GM12878 (cell line): ENCODE results near the gene TRAF3IP3. TPM values are rescaled to one million over a fixed set of nuclear protein-coding genes. Genes with fewer than 3 reads are reported as not detected.
A peak's percentile ranks its signal among the peaks of the same experiment; 100 is the strongest.

ENCODE experiments used
- ATAC-seq: fragments of 200-7000 bp; cut with Tn5 transposase; 3 replicates; pipeline ENCODE4 v1.9.1; 2020; ENCODE audit warnings: mild to moderate bottlenecking, moderate library complexity
- BruUV-seq: library from RNA; stranded (reverse); fragments of 400-500 nt; replicated peaks from 2 replicates; lab custom pipeline; 2021; lab: Mats Ljungman, UMichigan
- CTCF ChIA-PET: fragments of 300-600 bp; sonication (Branson Sonifier 250); formaldehyde crosslinking; extraction: SDS; loops from one replicate; lab custom pipeline; 2021; ENCODE audit warnings: inconsistent platforms; lab: Yijun Ruan, JAX
- POLR2A ChIA-PET: fragments of 350-600 bp; formaldehyde crosslinking; extraction: SDS; loops from one replicate; lab custom pipeline; 2021; ENCODE audit warnings: inconsistent platforms; lab: Charles Lee
- RAD21 ChIA-PET: fragments of 300-600 bp; sonication (Branson Sonifier 250); formaldehyde crosslinking; loops from one replicate; lab custom pipeline; 2023; ENCODE audit warnings: antibody characterized with exemption; ENCODE audit not compliant: unreplicated experiment; lab: Charles Lee
- SMC1A ChIA-PET: fragments of 300-600 bp; sonication (Branson Sonifier 250); formaldehyde crosslinking; loops from one replicate; lab custom pipeline; 2023; ENCODE audit not compliant: unreplicated experiment, uncharacterized antibody; lab: Charles Lee
- DNase-seq: peaks from one replicate; pipeline ENCODE4 v3.0.0-alpha.2; 2011; ENCODE audit warnings: low read depth, low spot score
- FAIRE-seq: peaks from 3 replicates; lab custom pipeline; 2011; peaks lifted over from hg19 to GRCh38; lab: Jason Lieb, UNC
- H2AFZ ChIP-seq: 2 replicates; pipeline ENCODE4 v1.6.0; 2011; ENCODE audit warnings: low read depth, low read length, control low read depth; ENCODE audit not compliant: control insufficient read depth
- H3K27ac ChIP-seq: 2 replicates; pipeline ENCODE4 v1.5.1; 2011; ENCODE audit warnings: control low read depth; ENCODE audit not compliant: control insufficient read depth, insufficient read depth
- H3K27me3 ChIP-seq, 2 experiments: replicated peaks in 1 of 2; 2 replicates each; pipeline versions ENCODE4 v1.6.0 to v1.6.1; 2011; ENCODE audit warnings: low read length in 1 of 2; ENCODE audit not compliant: control insufficient read depth in 2 of 2, insufficient read depth in 2 of 2
- H3K36me3 ChIP-seq, 2 experiments: 2 replicates each; pipeline ENCODE4 v1.5.1; 2011; ENCODE audit warnings: low read length in 1 of 2; ENCODE audit not compliant: control insufficient read depth in 2 of 2, insufficient read depth in 2 of 2
- H3K4me1 ChIP-seq: 2 replicates; pipeline ENCODE4 v1.6.1; 2011; ENCODE audit warnings: mild to moderate bottlenecking, low read length, moderate library complexity, mixed read lengths; ENCODE audit not compliant: control insufficient read depth, insufficient read depth
- H3K4me2 ChIP-seq: 2 replicates; pipeline ENCODE4 v1.6.0; 2011; ENCODE audit warnings: control low read depth; ENCODE audit not compliant: control insufficient read depth, insufficient read depth
- H3K4me3 ChIP-seq: fragments of 200-600 bp; sonication (generic); 2 replicates; pipeline ENCODE4 v1.5.1; 2016
- H3K79me2 ChIP-seq: 2 replicates; pipeline ENCODE4 v1.6.0; 2011; ENCODE audit warnings: low read length; ENCODE audit not compliant: control insufficient read depth, insufficient read depth
- H3K9ac ChIP-seq: 2 replicates; pipeline ENCODE4 v1.8.0; 2011; ENCODE audit warnings: low read length, control low read depth, mixed read lengths; ENCODE audit not compliant: control insufficient read depth, insufficient read depth
- H3K9me3 ChIP-seq: replicated peaks from 3 replicates; pipeline ENCODE4 v1.5.1; 2011; ENCODE audit warnings: mild to moderate bottlenecking, low read length; ENCODE audit not compliant: control insufficient read depth, insufficient read depth
- H4K20me1 ChIP-seq: 2 replicates; pipeline ENCODE4 v1.6.0; 2011; ENCODE audit not compliant: control insufficient read depth, insufficient read depth
- ASH2L ChIP-seq: fragments of 300-600, 200-600 bp; sonication (generic); IDR thresholded peaks from 2 replicates; pipeline ENCODE4 v1.6.1; 2017; ENCODE audit warnings: low read depth, mild to moderate bottlenecking, borderline replicate concordance
- BMI1 ChIP-seq: fragments of 450-650 bp; IDR thresholded peaks from 2 replicates; pipeline ENCODE4 v1.6.1; 2016; ENCODE audit warnings: mild to moderate bottlenecking, moderate library complexity, borderline replicate concordance
- CREM ChIP-seq: IDR thresholded peaks from 2 replicates; pipeline ENCODE4 v1.6.1; 2014; ENCODE audit warnings: antibody characterized with exemption, low read depth
- ESRRA ChIP-seq: IDR thresholded peaks from 2 replicates; pipeline ENCODE4 v1.6.1; 2012; ENCODE audit warnings: mild to moderate bottlenecking, low read length, improper control_type of control experiment
- HCFC1 ChIP-seq: fragments of 150-350 bp; IDR thresholded peaks from 2 replicates; pipeline ENCODE4 v1.6.1; 2014; ENCODE audit warnings: low read length
- HSF1 ChIP-seq: fragments of 150-350 bp; IDR thresholded peaks from 2 replicates; pipeline ENCODE4 v1.6.1; 2014; ENCODE audit warnings: mild to moderate bottlenecking, low read depth, low read length
- IKZF1 ChIP-seq: fragments of 450-650 bp; conservative IDR thresholded peaks from 2 replicates; pipeline ENCODE4 v1.6.1; 2017; ENCODE audit warnings: antibody characterized with exemption, mild to moderate bottlenecking
- KAT2A ChIP-seq: conservative IDR thresholded peaks from 2 replicates; pipeline ENCODE4 v1.6.1; 2011; ENCODE audit warnings: low read depth, low read length; ENCODE audit not compliant: control insufficient read depth
- KLF5 ChIP-seq: fragments of 450-650 bp; IDR thresholded peaks from 2 replicates; pipeline ENCODE4 v1.6.1; 2014; ENCODE audit warnings: mild to moderate bottlenecking; ENCODE audit not compliant: partially characterized antibody
- MLLT1 ChIP-seq: fragments of 450-650 bp; IDR thresholded peaks from 2 replicates; pipeline ENCODE4 v1.6.1; 2016; ENCODE audit warnings: mild to moderate bottlenecking
- MTA3 ChIP-seq: IDR thresholded peaks from 2 replicates; pipeline ENCODE4 v1.6.1; 2012; ENCODE audit warnings: low read length, inconsistent platforms, borderline replicate concordance
- NFYA ChIP-seq: IDR thresholded peaks from 2 replicates; pipeline ENCODE4 v1.6.1; 2011; ENCODE audit warnings: low read depth, mild to moderate bottlenecking, low read length, improper control_type of control experiment, borderline replicate concordance
- POLR2AphosphoS2 ChIP-seq: IDR thresholded peaks from 2 replicates; pipeline ENCODE4 v1.6.1; 2011; ENCODE audit warnings: low read depth, mild to moderate bottlenecking, low read length, improper control_type of control experiment, moderate library complexity
- POLR2AphosphoS5 ChIP-seq: IDR thresholded peaks from 2 replicates; pipeline ENCODE4 v1.6.1; 2011; ENCODE audit warnings: mild to moderate bottlenecking, low read length, inconsistent platforms
- SREBF1 ChIP-seq: IDR thresholded peaks from 2 replicates; pipeline ENCODE4 v1.6.1; 2012; ENCODE audit warnings: mild to moderate bottlenecking, low read length
- ZBTB11 ChIP-seq: fragments of 450-650 bp; formaldehyde crosslinking; IDR thresholded peaks from 2 replicates; pipeline ENCODE4 v1.5.0; 2022; ENCODE audit warnings: mild to moderate bottlenecking, missing genetic modification characterization
- ZNF24 ChIP-seq: fragments of 450-650 bp; IDR thresholded peaks from 2 replicates; pipeline ENCODE4 v1.6.1; 2017; ENCODE audit warnings: antibody characterized with exemption, mild to moderate bottlenecking
- WGBS: methylation state at CpG from one replicate; pipeline ENCODE4 v1.1.6; 2016; ENCODE audit warnings: low lambda C conversion rate; ENCODE audit not compliant: insufficient replicate concordance, insufficient coverage; ENCODE audit errors: missing lambda C conversion rate; 5-methylcytosine and 5-hydroxymethylcytosine counted together
- in situ Hi-C: fragments of 300-500 bp; cut with MboI; formaldehyde crosslinking; loops from 9 replicates; pipeline ENCODE4 v1.14.3; 2018; ENCODE audit warnings: mixed read lengths
- intact Hi-C: fragments of 100-400 bp; cut with micrococcal nuclease; formaldehyde crosslinking; loops from one replicate; pipeline ENCODE4 v1.14.2; 2022; ENCODE audit not compliant: unreplicated experiment
- polyA plus RNA-seq, 11 experiments: library from polyadenylated mRNA; depleted of rRNA in 4 of 11; unstranded in 6 of 11; stranded (reverse) in 5 of 11; fragments of >200 nt; fragmentation: Nextera tagmentation in 4 of 11; fragmentation: Illumina TruSeq in 1 of 11; extraction: Ambion mirVana in 4 of 11; extraction: Trizol in 1 of 11; gene quantifications; 1 replicate in 1 of 11; 2 replicates in 10 of 11; pipeline versions ENCODE4 v1.2.1 to v1.2.3, GENCODE V29; 2011 to 2016; ENCODE audit warnings: inconsistent platforms in 2 of 11, missing spikeins in 2 of 11, low read depth in 1 of 11
- total RNA-seq, 4 experiments: library from RNA; depleted of rRNA in 3 of 4; stranded (reverse); fragments of >200 nt in 3 of 4; fragmentation: Illumina TruSeq in 1 of 4; extraction: Trizol in 1 of 4; gene quantifications; 2 replicates each; pipeline versions ENCODE4 v1.2.1 to v1.2.3, GENCODE V29; 2013 to 2021

The TRAF3IP3 gene
- total and polyA plus RNA-seq, 10 of the 15 experiments (the other 5 are each of a cell fraction or from before 2014, with no cell fraction given) = 61.6 to 121 (median 96.5) TPM

GRCh38 chr1:209784265-209785169 is 28.7 kb downstream of the TRAF3IP3 start, which contains the start of gene C1orf74:
Gene C1orf74, minus strand, starts transcription at chr1:209784559. Its CDS starts 925 bp downstream, at chr1:209783634.
- peak within 1 kb of the TSS; percentile 87 for H2AFZ ChIP-seq
- no peak for TF ChIP-seq ESRRA
- peak; percentile 86 for TF ChIP-seq POLR2AphosphoS5
- peak; percentile 99 for TF ChIP-seq CREM
- no peak for TF ChIP-seq SREBF1
- TF ChIP-seq HSF1 = no peak
- TF ChIP-seq KLF5 = peak; percentile 68
- TF ChIP-seq ZBTB11 = no peak
- peak; percentile 85 for TF ChIP-seq IKZF1
- TF ChIP-seq BMI1 = no peak
- TF ChIP-seq HCFC1 = peak; percentile 72
- TF ChIP-seq MTA3 = no peak
- no peak for TF ChIP-seq KAT2A
- no peak for TF ChIP-seq NFYA
- no peak for TF ChIP-seq ASH2L
- TF ChIP-seq MLLT1 = peak; percentile 99
- TF ChIP-seq ZNF24 = no peak
- TF ChIP-seq POLR2AphosphoS2 = peak; percentile 92

More at GRCh38 chr1:209784265-209785169, 28.7 kb downstream of the TRAF3IP3 start, which contains the start of gene C1orf74:
- Histone ChIP-seq H3K9me3 (no peaks in the 10 kb centered on the region; the same call in 1 of the 3 replicates), H3K27me3 (no peaks in the 10 kb centered on the region), H3K79me2 (peaks cover 7% of the 10 kb centered on the region), H4K20me1 (no peaks in the 10 kb centered on the region), H3K9ac (peak within 1 kb of the TSS; percentile 82), H3K4me3 (peak within 1 kb of the TSS; percentile 80), H3K4me1 (0 out of 2 replicates have a peak, but pooled peaks cover 2% of the 10 kb centered on the region), H3K36me3 (peaks cover 0 to 3% of the 10 kb centered on the region in 2 experiments; a peak in 2 of 4 replicates), H3K4me2 (peak within 1 kb of the TSS; percentile 64), H3K27ac (peak within 1 kb of the TSS; percentile 76)
- ATAC-seq (peak; percentile 100), DNase-seq (peak; percentile 92), FAIRE-seq (peak; percentile 96)
- ChIA-PET CTCF (interaction anchor here (0.8 to 6.0 kb wide), 8 partner anchors 9 to 132 kb away, joined by 3 to 72 read pairs (median 8); partner anchors contain the start of gene UTP25), RAD21 (interaction anchor here (0.8 to 2.4 kb wide), 9 partner anchors 10 to 44 kb away, joined by 3 to 19 read pairs (median 4); partner anchors contain the start of genes TRAF3IP3 and UTP25), POLR2A (interaction anchor here (0.8 to 3.5 kb wide), 9 partner anchors 9 to 53 kb away, joined by 3 to 27 read pairs (median 4); partner anchors contain the start of gene TRAF3IP3), SMC1A (interaction anchor here (0.6 to 4.1 kb wide), 14 partner anchors 10 to 1957 kb away, joined by 3 to 31 read pairs (median 4); partner anchors contain the start of gene TRAF3IP3)
- intact Hi-C loops = loop anchor here (2.0 kb wide), 2 partner anchors 28 to 42 kb away; partner anchors contain the start of genes TRAF3IP3 and UTP25
- BruUV-seq = TSS peak; percentile 76
- 6% methylated on average over 41 of the region's 48 CpGs for WGBS
- in situ Hi-C loops = no loop called here
